H1 (cell line): ENCODE results near the gene BCAR3. TPM values are rescaled to one million over a fixed set of nuclear protein-coding genes. Genes with fewer than 3 reads are reported as not detected.

Experiments used
- EZH2 ChIP-seq: fragments of 200-600 bp; sonication (generic); IDR thresholded peaks from 2 replicates; pipeline ENCODE4 v1.7.1; 2012; ENCODE audit warnings: low read depth, mild to moderate bottlenecking, moderate library complexity, low read length, inconsistent platforms; ENCODE audit not compliant: severe bottlenecking
- KDM5A ChIP-seq: fragments of 200-600 bp; IDR thresholded peaks from 2 replicates; pipeline ENCODE4 v1.7.1; 2012; ENCODE audit warnings: mild to moderate bottlenecking, low read length, inconsistent platforms, mixed read lengths
- SRF ChIP-seq: IDR thresholded peaks from 2 replicates; pipeline ENCODE4 v1.6.1; 2011; ENCODE audit warnings: mild to moderate bottlenecking, low read depth, low read length, moderate library complexity
- USF2 ChIP-seq: IDR thresholded peaks from 2 replicates; pipeline ENCODE4 v1.6.1; 2011; ENCODE audit warnings: low read length, improper control_type of control experiment
- YY1 ChIP-seq: IDR thresholded peaks from 2 replicates; pipeline ENCODE4 v1.6.1; 2011; ENCODE audit warnings: low read depth, mild to moderate bottlenecking, low read length
- polyA plus RNA-seq, 7 experiments: library from polyadenylated mRNA; depleted of rRNA in 3 of 7; stranded (reverse) in 5 of 7; unstranded in 2 of 7; fragments of >200 nt in 5 of 7; fragments of 200-250 nt in 2 of 7; gene quantifications; 1 replicate in 5 of 7; 2 replicates in 1 of 7; 4 replicates in 1 of 7; pipeline versions ENCODE4 v1.2.1 to v1.2.3, GENCODE V29; 2011 to 2013; ENCODE audit warnings: missing spikeins in 2 of 7, mixed read lengths in 2 of 7
- total RNA-seq: library from RNA; stranded (reverse); fragmentation: NEBNext Ultra II Directional; extraction: Animal tissue kit (Norgen Biotek cat#: 25700); gene quantifications from 2 replicates; pipeline ENCODE4 v1.2.1, GENCODE V29; 2021
- TF ChIP-seq, protein P1 (sequence below): IDR thresholded peaks from 2 replicates; pipeline ENCODE4 v1.6.1; 2012; ENCODE audit warnings: low read length, inconsistent platforms
- TF ChIP-seq, protein P2 (sequence below): fragments of 300-600 bp; sonication (generic); IDR thresholded peaks from 2 replicates; pipeline ENCODE4 v1.7.1; 2012; ENCODE audit warnings: low read length, moderate library complexity, mild to moderate bottlenecking, inconsistent platforms; ENCODE audit not compliant: insufficient replicate concordance

Gene BCAR3
- total and polyA plus RNA-seq, 2 of the 8 experiments (the other 6 are each of a cell fraction or from before 2014, with no cell fraction given): 5.6 to 9.2 TPM

DNA sequence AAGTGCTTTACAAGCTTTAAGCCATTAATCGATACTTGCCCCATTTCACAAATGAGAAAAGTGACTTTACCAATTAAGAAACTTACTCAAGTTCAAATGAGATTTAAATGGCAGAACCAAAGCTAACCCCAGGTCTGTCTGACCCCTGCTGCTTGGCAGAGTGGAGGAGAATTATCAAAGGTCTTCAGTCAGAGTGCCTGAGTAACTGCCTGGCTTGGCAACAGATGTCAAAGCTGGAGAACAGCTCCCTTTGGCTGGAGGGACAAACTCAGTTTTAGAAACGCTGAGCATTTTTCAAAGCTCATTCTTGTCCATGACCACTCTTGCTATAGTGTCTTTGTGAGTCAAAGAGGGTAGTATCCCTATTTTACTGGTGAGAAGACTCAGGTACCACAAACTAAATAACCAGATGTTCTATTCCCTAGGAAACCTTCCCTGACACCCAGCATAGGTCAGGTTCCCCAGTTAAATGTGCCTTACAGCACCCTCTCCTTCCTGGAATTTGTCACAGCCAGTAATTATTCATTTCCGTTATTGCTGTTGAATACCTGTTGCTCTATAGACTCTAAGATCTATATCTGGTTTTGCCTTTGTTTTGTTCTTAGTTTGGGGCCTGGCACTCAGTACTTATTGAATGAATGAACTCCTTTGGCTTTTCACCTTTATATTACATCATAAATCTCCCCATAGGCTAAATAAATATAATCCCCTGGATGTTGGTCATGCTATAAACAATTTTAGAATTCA lies 5.0 kb upstream of the BCAR3 start (continued):
- TF ChIP-seq USF2 (no peak), EZH2 (no peak), SRF (no peak), YY1 (no peak), KDM5A (no peak)
- TF ChIP-seq, protein P1, sequence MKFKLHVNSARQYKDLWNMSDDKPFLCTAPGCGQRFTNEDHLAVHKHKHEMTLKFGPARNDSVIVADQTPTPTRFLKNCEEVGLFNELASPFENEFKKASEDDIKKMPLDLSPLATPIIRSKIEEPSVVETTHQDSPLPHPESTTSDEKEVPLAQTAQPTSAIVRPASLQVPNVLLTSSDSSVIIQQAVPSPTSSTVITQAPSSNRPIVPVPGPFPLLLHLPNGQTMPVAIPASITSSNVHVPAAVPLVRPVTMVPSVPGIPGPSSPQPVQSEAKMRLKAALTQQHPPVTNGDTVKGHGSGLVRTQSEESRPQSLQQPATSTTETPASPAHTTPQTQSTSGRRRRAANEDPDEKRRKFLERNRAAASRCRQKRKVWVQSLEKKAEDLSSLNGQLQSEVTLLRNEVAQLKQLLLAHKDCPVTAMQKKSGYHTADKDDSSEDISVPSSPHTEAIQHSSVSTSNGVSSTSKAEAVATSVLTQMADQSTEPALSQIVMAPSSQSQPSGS: no peak
- TF ChIP-seq, protein P2, sequence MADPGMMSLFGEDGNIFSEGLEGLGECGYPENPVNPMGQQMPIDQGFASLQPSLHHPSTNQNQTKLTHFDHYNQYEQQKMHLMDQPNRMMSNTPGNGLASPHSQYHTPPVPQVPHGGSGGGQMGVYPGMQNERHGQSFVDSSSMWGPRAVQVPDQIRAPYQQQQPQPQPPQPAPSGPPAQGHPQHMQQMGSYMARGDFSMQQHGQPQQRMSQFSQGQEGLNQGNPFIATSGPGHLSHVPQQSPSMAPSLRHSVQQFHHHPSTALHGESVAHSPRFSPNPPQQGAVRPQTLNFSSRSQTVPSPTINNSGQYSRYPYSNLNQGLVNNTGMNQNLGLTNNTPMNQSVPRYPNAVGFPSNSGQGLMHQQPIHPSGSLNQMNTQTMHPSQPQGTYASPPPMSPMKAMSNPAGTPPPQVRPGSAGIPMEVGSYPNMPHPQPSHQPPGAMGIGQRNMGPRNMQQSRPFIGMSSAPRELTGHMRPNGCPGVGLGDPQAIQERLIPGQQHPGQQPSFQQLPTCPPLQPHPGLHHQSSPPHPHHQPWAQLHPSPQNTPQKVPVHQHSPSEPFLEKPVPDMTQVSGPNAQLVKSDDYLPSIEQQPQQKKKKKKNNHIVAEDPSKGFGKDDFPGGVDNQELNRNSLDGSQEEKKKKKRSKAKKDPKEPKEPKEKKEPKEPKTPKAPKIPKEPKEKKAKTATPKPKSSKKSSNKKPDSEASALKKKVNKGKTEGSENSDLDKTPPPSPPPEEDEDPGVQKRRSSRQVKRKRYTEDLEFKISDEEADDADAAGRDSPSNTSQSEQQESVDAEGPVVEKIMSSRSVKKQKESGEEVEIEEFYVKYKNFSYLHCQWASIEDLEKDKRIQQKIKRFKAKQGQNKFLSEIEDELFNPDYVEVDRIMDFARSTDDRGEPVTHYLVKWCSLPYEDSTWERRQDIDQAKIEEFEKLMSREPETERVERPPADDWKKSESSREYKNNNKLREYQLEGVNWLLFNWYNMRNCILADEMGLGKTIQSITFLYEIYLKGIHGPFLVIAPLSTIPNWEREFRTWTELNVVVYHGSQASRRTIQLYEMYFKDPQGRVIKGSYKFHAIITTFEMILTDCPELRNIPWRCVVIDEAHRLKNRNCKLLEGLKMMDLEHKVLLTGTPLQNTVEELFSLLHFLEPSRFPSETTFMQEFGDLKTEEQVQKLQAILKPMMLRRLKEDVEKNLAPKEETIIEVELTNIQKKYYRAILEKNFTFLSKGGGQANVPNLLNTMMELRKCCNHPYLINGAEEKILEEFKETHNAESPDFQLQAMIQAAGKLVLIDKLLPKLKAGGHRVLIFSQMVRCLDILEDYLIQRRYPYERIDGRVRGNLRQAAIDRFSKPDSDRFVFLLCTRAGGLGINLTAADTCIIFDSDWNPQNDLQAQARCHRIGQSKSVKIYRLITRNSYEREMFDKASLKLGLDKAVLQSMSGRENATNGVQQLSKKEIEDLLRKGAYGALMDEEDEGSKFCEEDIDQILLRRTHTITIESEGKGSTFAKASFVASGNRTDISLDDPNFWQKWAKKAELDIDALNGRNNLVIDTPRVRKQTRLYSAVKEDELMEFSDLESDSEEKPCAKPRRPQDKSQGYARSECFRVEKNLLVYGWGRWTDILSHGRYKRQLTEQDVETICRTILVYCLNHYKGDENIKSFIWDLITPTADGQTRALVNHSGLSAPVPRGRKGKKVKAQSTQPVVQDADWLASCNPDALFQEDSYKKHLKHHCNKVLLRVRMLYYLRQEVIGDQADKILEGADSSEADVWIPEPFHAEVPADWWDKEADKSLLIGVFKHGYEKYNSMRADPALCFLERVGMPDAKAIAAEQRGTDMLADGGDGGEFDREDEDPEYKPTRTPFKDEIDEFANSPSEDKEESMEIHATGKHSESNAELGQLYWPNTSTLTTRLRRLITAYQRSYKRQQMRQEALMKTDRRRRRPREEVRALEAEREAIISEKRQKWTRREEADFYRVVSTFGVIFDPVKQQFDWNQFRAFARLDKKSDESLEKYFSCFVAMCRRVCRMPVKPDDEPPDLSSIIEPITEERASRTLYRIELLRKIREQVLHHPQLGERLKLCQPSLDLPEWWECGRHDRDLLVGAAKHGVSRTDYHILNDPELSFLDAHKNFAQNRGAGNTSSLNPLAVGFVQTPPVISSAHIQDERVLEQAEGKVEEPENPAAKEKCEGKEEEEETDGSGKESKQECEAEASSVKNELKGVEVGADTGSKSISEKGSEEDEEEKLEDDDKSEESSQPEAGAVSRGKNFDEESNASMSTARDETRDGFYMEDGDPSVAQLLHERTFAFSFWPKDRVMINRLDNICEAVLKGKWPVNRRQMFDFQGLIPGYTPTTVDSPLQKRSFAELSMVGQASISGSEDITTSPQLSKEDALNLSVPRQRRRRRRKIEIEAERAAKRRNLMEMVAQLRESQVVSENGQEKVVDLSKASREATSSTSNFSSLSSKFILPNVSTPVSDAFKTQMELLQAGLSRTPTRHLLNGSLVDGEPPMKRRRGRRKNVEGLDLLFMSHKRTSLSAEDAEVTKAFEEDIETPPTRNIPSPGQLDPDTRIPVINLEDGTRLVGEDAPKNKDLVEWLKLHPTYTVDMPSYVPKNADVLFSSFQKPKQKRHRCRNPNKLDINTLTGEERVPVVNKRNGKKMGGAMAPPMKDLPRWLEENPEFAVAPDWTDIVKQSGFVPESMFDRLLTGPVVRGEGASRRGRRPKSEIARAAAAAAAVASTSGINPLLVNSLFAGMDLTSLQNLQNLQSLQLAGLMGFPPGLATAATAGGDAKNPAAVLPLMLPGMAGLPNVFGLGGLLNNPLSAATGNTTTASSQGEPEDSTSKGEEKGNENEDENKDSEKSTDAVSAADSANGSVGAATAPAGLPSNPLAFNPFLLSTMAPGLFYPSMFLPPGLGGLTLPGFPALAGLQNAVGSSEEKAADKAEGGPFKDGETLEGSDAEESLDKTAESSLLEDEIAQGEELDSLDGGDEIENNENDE: no peak
